Measurements from ENCODE around the gene NLGN2.

DNA sequence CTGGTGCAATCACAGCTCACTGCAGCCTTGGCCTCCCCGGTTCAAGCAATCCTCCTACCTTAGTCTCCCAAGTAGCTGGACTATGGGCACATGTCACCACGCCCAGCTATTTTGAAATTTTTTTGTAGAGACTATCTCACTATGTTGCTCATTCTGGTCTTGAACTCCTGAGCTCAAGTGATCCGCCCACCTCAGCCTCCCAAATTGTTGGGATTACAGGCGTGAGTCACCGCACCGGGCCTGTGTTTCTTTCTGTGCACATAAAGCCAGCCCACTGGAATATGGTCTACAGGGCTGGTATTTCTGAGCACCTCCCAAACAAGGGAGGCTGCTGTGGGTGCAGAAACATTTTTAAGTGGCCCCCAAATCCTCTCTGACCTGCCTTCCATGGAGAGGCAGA lies 44.3 kb upstream of the NLGN2 start:
- TF ChIP-seq, protein P1, sequence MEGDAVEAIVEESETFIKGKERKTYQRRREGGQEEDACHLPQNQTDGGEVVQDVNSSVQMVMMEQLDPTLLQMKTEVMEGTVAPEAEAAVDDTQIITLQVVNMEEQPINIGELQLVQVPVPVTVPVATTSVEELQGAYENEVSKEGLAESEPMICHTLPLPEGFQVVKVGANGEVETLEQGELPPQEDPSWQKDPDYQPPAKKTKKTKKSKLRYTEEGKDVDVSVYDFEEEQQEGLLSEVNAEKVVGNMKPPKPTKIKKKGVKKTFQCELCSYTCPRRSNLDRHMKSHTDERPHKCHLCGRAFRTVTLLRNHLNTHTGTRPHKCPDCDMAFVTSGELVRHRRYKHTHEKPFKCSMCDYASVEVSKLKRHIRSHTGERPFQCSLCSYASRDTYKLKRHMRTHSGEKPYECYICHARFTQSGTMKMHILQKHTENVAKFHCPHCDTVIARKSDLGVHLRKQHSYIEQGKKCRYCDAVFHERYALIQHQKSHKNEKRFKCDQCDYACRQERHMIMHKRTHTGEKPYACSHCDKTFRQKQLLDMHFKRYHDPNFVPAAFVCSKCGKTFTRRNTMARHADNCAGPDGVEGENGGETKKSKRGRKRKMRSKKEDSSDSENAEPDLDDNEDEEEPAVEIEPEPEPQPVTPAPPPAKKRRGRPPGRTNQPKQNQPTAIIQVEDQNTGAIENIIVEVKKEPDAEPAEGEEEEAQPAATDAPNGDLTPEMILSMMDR (IDR thresholded peaks at IDR 0.05) = no peak
- TF ChIP-seq POLR2A (IDR thresholded peaks at IDR 0.05) = no peak
